Ascending aorta (tissue), 2 donors: ENCODE results near the gene NAV3. TPM values are rescaled to one million over a fixed set of nuclear protein-coding genes. Genes with fewer than 3 reads are reported as not detected.

ENCODE experiments used
- DNase-seq, 2 donors: peaks; one replicate each; pipeline ENCODE4 v3.0.0-alpha.2; 2019; ENCODE audit warnings: low spot score in 2 of 2
- H3K27ac ChIP-seq, 2 donors: fragments of 200-600 bp; sonication (generic); one replicate each; pipeline ENCODE4 v1.5.1; 2016 to 2017; ENCODE audit warnings: mild to moderate bottlenecking in 1 of 2
- H3K27me3 ChIP-seq: fragments of 200-600 bp; sonication (generic); one replicate; pipeline ENCODE4 v1.5.1; 2017
- H3K36me3 ChIP-seq, 2 donors: fragments of 200-600 bp; sonication (generic); one replicate each; pipeline ENCODE4 v1.5.1; 2016
- H3K4me1 ChIP-seq, 2 donors: fragments of 200-600 bp; sonication (generic); one replicate each; pipeline ENCODE4 v1.5.1; 2016 to 2017; ENCODE audit warnings: mild to moderate bottlenecking in 1 of 2
- H3K4me3 ChIP-seq, 2 donors: fragments of 200-600 bp; sonication (generic); one replicate each; pipeline ENCODE4 v1.5.1; 2016 to 2017; ENCODE audit warnings: mild to moderate bottlenecking in 1 of 2
- H3K9me3 ChIP-seq, 2 donors: fragments of 200-600 bp; sonication (generic); one replicate each; pipeline ENCODE4 v1.5.1; 2016
- CTCF ChIP-seq, 3 experiments: fragments of 200-600 bp in 2 of 3; fragments of 450-650 bp in 1 of 3; sonication (generic) in 2 of 3; IDR thresholded peaks; one replicate each; pipeline ENCODE4 v1.5.1; 2016 to 2019; ENCODE audit warnings: antibody characterized with exemption in 3 of 3, mild to moderate bottlenecking in 1 of 3, moderate library complexity in 1 of 3
- intact Hi-C: fragments of 100-400 bp; cut with DNase I; formaldehyde crosslinking; loops from one replicate; pipeline ENCODE4 v1.15.1; 2023
- total RNA-seq: library from RNA; depleted of rRNA; stranded (reverse); fragments of >200 nt; gene quantifications from one replicate; pipeline ENCODE4 v1.1.0, GENCODE V29; 2016

NAV3 gene
- total RNA-seq, 1 donor from 2014 or later, result 9.7 TPM

- intact Hi-C loops, result no loop called here
- no peaks in the 10 kb centered on the region for H3K36me3 ChIP-seq
- H3K4me3 ChIP-seq, result no peak overlapping the region
- DNase-seq, result no peak
- no peak for TF ChIP-seq CTCF (IDR thresholded peaks at IDR 0.05)
- no peaks in the 10 kb centered on the region for H3K9me3 ChIP-seq
- H3K27me3 ChIP-seq, result no peaks in the 10 kb centered on the region
- H3K4me1 ChIP-seq, result no peaks in the 10 kb centered on the region
- H3K27ac ChIP-seq, result no peak overlapping the region
Measured at GRCh38 chr12:77855548-77855947, 24.9 kb downstream of the NAV3 start.

GRCh38 chr12:77861317-77861716, 30.6 kb downstream of the NAV3 start:
- Histone ChIP-seq H3K27ac (no peak overlapping the region), H3K36me3 (no peaks in the 10 kb centered on the region), H3K4me3 (no peak overlapping the region), H3K9me3 (no peaks in the 10 kb centered on the region), H3K4me1 (no peaks in the 10 kb centered on the region), H3K27me3 (no peaks in the 10 kb centered on the region)
- DNase-seq, result no peak
- intact Hi-C loops, result no loop called here
- TF ChIP-seq CTCF (IDR thresholded peaks at IDR 0.05), result no peak

GRCh38 chr12:77865178-77865577, 34.5 kb downstream of the NAV3 start:
- no peak for DNase-seq
- intact Hi-C loops, result no loop called here
- no peak for TF ChIP-seq CTCF (IDR thresholded peaks at IDR 0.05)
- no peak overlapping the region for H3K27ac ChIP-seq
- H3K27me3 ChIP-seq, result no peaks in the 10 kb centered on the region
- H3K9me3 ChIP-seq, result no peaks in the 10 kb centered on the region
- H3K36me3 ChIP-seq, result no peaks in the 10 kb centered on the region
- no peaks in the 10 kb centered on the region for H3K4me1 ChIP-seq
- H3K4me3 ChIP-seq, result no peak overlapping the region

GRCh38 chr12:77878901-77879300, 48.2 kb downstream of the NAV3 start:
- Histone ChIP-seq H3K4me1 (no peaks in the 10 kb centered on the region), H3K27ac (no peak overlapping the region), H3K27me3 (no peaks in the 10 kb centered on the region), H3K36me3 (no peaks in the 10 kb centered on the region), H3K4me3 (no peak overlapping the region), H3K9me3 (no peaks in the 10 kb centered on the region)
- TF ChIP-seq CTCF (IDR thresholded peaks at IDR 0.05), result no peak
- no peak for DNase-seq
- intact Hi-C loops, result no loop called here

GRCh38 chr12:77882709-77883108, 52.0 kb downstream of the NAV3 start:
- DNase-seq, result no peak
- Histone ChIP-seq H3K9me3 (no peaks in the 10 kb centered on the region), H3K4me3 (no peak overlapping the region), H3K36me3 (no peaks in the 10 kb centered on the region), H3K27ac (no peak overlapping the region), H3K4me1 (no peaks in the 10 kb centered on the region), H3K27me3 (no peaks in the 10 kb centered on the region)
- no peak for TF ChIP-seq CTCF (IDR thresholded peaks at IDR 0.05)
- intact Hi-C loops, result no loop called here

GRCh38 chr12:77888611-77889010, 57.9 kb downstream of the NAV3 start:
- Histone ChIP-seq H3K27ac (no peak overlapping the region), H3K36me3 (no peaks in the 10 kb centered on the region), H3K27me3 (no peaks in the 10 kb centered on the region), H3K4me1 (no peaks in the 10 kb centered on the region), H3K4me3 (no peak overlapping the region), H3K9me3 (no peaks in the 10 kb centered on the region)
- intact Hi-C loops, result no loop called here
- no peak for DNase-seq
- TF ChIP-seq CTCF (IDR thresholded peaks at IDR 0.05), result no peak
